Ovary (tissue), 9 donors: Measurements from ENCODE around the gene MAP6. TPM values are rescaled to one million over a fixed set of nuclear protein-coding genes. Genes with fewer than 3 reads are reported as not detected.

Experiments
- DNase-seq, 5 donors: peaks; one replicate each; pipeline ENCODE4 v3.0.0-alpha.2; 2019 to 2020
- H3K27ac ChIP-seq, 2 donors: fragments of 200-600 bp; one replicate each; pipeline versions ENCODE4 v1.5.1 to v1.8.0; 2019 to 2022
- H3K27me3 ChIP-seq: fragments of 200-600 bp; one replicate; pipeline ENCODE4 v1.8.0; 2022
- H3K36me3 ChIP-seq: fragments of 200-600 bp; sonication (generic); one replicate; pipeline ENCODE4 v1.5.1; 2019
- H3K4me1 ChIP-seq: one replicate; pipeline ENCODE4 v1.8.1; 2013; ENCODE audit warnings: mild to moderate bottlenecking, moderate library complexity; ENCODE audit not compliant: insufficient read depth
- H3K4me3 ChIP-seq: fragments of 200-600 bp; sonication (generic); one replicate; pipeline ENCODE4 v1.5.1; 2017
- H3K9me3 ChIP-seq, 2 donors: fragments of 200-600 bp in 1 of 2; sonication (generic) in 1 of 2; one replicate each; pipeline versions ENCODE4 v1.5.1 to v1.8.1; 2013 to 2019; ENCODE audit warnings: mild to moderate bottlenecking in 1 of 2, moderate library complexity in 1 of 2
- EP300 ChIP-seq: sonication (generic); formaldehyde crosslinking; IDR thresholded peaks from one replicate; pipeline ENCODE4 v1.6.1; 2017; ENCODE audit warnings: antibody characterized with exemption
- POLR2A ChIP-seq: fragments of 450-650 bp; IDR thresholded peaks from one replicate; pipeline ENCODE4 v1.6.1; 2017; ENCODE audit warnings: antibody characterized with exemption, mild to moderate bottlenecking, moderate library complexity
- WGBS, 3 donors: extraction: QIAGEN DNeasy Blood & Tissue Kit in 1 of 3; methylation state at CpG; one replicate each; pipeline versions ENCODE4 v1.1.5 to v1.1.7; 2013 to 2017; 5-methylcytosine and 5-hydroxymethylcytosine counted together
- intact Hi-C, 4 donors: fragments of 100-400 bp; cut with DNase I; formaldehyde crosslinking; loops; one replicate each; pipeline versions ENCODE4 v1.11.0 to v1.15.1; 2022 to 2023
- polyA plus RNA-seq, 2 donors: library from polyadenylated mRNA; stranded (reverse); fragments of 200-250 nt in 1 of 2; fragments of 350-450 nt in 1 of 2; fragmentation: Illumina TruSeq in 1 of 2; extraction: RNeasy Lipid Tissue Mini Kit (QIAGEN cat#74804) in 1 of 2; gene quantifications; one replicate each; pipeline ENCODE4 v1.2.3, GENCODE V29; 2013 to 2014
- total RNA-seq, 7 donors: library from RNA; depleted of rRNA in 2 of 7; stranded (reverse); fragments of >200 nt in 2 of 7; fragmentation: NEBNext Ultra II Directional in 3 of 7; extraction: Animal tissue kit (Norgen Biotek cat#: 25700) in 3 of 7; gene quantifications; one replicate each; pipeline versions ENCODE4 v1.1.0 to v1.2.4, GENCODE V29; 2016 to 2023
- TF ChIP-seq, protein P1 (sequence below), 3 donors: fragments of 450-650 bp in 2 of 3; fragments of 200-600 bp in 1 of 3; IDR thresholded peaks; one replicate each; pipeline versions ENCODE4 v1.5.1 to v1.8.0; 2016 to 2022; ENCODE audit warnings: antibody characterized with exemption in 3 of 3, mild to moderate bottlenecking in 1 of 3
- donor health status: DM: no; HTN: no; CAD: no; lungs with moderate emphysema.
- donor health status: DM: no; HTN: no; CAD: no.
- donor health status: Bipolar disorder and iron deficiency.
- donor health status: DM: yes; HTN: yes; CAD: no.
- donor health status: DM: no; HTN: no; CAD: no.
- donor health status: DM: yes; HTN: yes; CAD: no.

The MAP6 gene
- total and polyA plus RNA-seq, 9 donors = 2.1 to 18.7 (median 8.8) TPM

DNA sequence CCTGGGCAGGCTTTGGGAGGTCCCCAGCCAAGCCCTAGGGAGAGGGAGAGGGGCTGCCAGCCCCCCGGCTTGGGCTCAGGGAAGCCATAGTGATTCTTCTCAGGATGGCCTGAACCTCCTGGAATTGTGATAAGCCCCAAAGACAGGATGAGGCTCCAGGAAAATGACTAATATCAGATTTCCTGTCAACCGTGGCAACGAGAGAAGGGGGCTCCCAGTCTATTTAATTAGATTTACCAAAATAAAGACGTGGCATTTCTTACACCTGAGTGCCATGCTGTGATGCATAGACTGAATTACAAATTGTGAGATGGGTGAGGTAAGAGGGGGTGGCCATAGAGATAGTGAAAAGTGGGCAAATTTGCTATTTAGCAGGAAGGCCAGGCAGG lies 86.3 kb downstream of the MAP6 start:
- WGBS, 3 donors = 34 to 45% (median 44%) methylated on average over 4 of the region's 4 CpGs
- intact Hi-C loops = loop anchor here in 2 of 4 donors (5.0 kb wide), 1 partner anchor 35 kb away; no protein-coding TSS in a partner anchor

DNA sequence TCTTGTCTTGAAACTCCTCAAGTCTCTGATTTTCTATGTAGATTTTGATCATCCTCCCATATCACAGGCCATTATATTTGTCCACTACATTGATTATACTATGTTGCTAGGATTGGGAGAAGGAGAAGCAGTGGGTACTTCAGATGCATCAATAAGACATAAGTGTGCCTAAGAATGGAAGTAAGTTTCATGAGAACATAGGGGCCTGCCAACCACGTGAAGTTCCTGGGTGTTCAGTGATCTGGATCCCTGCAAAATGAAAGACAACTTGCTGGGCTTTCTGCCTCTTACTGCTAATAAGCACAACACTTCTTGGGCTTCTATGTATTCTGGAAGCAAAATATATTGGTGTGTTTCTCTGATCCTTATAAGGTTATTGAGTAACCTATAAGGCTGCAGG lies 89.0 kb downstream of the MAP6 start:
- 64 to 80% (median 72%) methylated on average over 1 of the region's 1 CpG for WGBS, 3 donors
- H3K27me3 ChIP-seq = no peaks in the 10 kb centered on the region
- intact Hi-C loops = loop anchor here in 2 of 4 donors (5.0 kb wide), 1 partner anchor 33 kb away; no protein-coding TSS in a partner anchor
- no peak overlapping the region for H3K4me3 ChIP-seq
- DNase-seq = no peak
- H3K9me3 ChIP-seq = no peaks in the 10 kb centered on the region
- no peak overlapping the region for H3K27ac ChIP-seq
- TF ChIP-seq POLR2A (no peak), EP300 (no peak)
- TF ChIP-seq, protein P1, sequence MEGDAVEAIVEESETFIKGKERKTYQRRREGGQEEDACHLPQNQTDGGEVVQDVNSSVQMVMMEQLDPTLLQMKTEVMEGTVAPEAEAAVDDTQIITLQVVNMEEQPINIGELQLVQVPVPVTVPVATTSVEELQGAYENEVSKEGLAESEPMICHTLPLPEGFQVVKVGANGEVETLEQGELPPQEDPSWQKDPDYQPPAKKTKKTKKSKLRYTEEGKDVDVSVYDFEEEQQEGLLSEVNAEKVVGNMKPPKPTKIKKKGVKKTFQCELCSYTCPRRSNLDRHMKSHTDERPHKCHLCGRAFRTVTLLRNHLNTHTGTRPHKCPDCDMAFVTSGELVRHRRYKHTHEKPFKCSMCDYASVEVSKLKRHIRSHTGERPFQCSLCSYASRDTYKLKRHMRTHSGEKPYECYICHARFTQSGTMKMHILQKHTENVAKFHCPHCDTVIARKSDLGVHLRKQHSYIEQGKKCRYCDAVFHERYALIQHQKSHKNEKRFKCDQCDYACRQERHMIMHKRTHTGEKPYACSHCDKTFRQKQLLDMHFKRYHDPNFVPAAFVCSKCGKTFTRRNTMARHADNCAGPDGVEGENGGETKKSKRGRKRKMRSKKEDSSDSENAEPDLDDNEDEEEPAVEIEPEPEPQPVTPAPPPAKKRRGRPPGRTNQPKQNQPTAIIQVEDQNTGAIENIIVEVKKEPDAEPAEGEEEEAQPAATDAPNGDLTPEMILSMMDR (IDR thresholded peaks at IDR 0.05) = no peak
- H3K4me1 ChIP-seq = peaks cover 6% of the 10 kb centered on the region
- H3K36me3 ChIP-seq = no peaks in the 10 kb centered on the region

More for the DNA sequence above, 86.3 kb downstream of the MAP6 start:
- H3K4me3 ChIP-seq = peak overlapping the region; percentile 71
- H3K9me3 ChIP-seq = no peaks in the 10 kb centered on the region
- no peak for DNase-seq
- H3K27me3 ChIP-seq = no peaks in the 10 kb centered on the region
- TF ChIP-seq, protein P1 (IDR thresholded peaks at IDR 0.05) = no peak
- TF ChIP-seq EP300 (no peak), POLR2A (no peak)
- peak overlapping the region; percentile 86 to 99 for H3K27ac ChIP-seq
- H3K36me3 ChIP-seq = no peaks in the 10 kb centered on the region
- peaks cover 1% of the 10 kb centered on the region for H3K4me1 ChIP-seq

DNA sequence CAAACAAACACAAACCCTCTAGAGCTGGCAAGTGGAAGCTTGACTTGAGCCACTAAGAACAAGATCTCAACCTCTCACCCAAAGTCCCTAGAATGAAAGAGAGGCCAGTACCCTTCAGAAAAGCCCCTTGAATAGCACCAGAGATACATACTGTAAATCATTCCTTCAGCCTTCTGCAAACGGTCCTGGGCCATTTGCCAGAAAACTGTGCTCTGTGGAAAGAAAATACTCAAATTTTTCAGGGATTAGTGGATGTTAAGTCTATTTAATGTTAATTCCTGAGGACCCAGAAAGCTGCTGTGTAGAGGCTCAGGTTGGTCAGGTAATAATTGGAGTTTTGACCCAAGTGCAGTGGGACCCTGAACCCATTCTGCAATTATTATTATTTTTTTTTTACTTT lies 89.9 kb downstream of the MAP6 start:
- no peaks in the 10 kb centered on the region for H3K36me3 ChIP-seq
- intact Hi-C loops = no loop called here

DNA sequence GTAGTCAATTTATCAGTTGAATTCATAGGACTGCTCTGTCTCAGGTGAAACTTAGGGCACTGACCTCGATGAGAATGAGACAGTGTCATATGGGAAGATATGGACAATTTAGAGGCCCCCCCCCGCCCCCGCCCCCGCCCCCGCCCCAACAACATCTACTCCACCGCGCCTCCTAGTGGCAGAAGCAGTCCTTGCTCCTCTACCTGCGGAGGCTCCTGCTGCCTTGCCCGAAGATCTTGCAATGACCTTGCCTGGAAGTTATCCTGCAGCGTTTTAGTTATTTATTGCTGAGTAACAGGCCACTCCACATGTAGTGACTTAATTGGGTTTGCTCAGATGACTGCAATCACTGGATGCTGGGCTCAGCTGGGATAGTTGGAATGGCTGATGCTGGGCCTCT lies 91.6 kb downstream of the MAP6 start:
- peak in 4 of 5 donors; percentile 69 to 77 (median 74) for DNase-seq
- Histone ChIP-seq H3K27ac (peak overlapping the region in 1 of 2 donors; percentile 41), H3K4me1 (peaks cover 5% of the 10 kb centered on the region), H3K36me3 (no peaks in the 10 kb centered on the region), H3K27me3 (no peaks in the 10 kb centered on the region), H3K4me3 (no peak overlapping the region), H3K9me3 (no peaks in the 10 kb centered on the region)
- intact Hi-C loops = no loop called here
- no peak for TF ChIP-seq EP300
- TF ChIP-seq, protein P1 (IDR thresholded peaks at IDR 0.05) = peak in 1 of 3 donors; percentile 12
- WGBS, 3 donors = 4 to 7% (median 5%) methylated on average over 10 of the region's 10 CpGs

More for the DNA sequence above, 89.9 kb downstream of the MAP6 start:
- H3K9me3 ChIP-seq = no peaks in the 10 kb centered on the region
- H3K27ac ChIP-seq = no peak overlapping the region
- H3K4me1 ChIP-seq = peaks cover 5% of the 10 kb centered on the region
- TF ChIP-seq, protein P1 (IDR thresholded peaks at IDR 0.05) = no peak
- no peak for TF ChIP-seq EP300
- TF ChIP-seq POLR2A = no peak
- DNase-seq = no peak
- 0% methylated on average over 1 of the region's 1 CpG for WGBS, 3 donors
- H3K27me3 ChIP-seq = no peaks in the 10 kb centered on the region
- no peak overlapping the region for H3K4me3 ChIP-seq
